Stimulated activated naive CD4-positive, alpha-beta T cell (primary cell): ENCODE measurements around the gene ZNF638.

Experiments used
- DNase-seq, 6 experiments: peaks; one replicate each; lab custom pipeline; 2025; lab: John Stamatoyannopoulos, UW

The ZNF638 gene

DNA sequence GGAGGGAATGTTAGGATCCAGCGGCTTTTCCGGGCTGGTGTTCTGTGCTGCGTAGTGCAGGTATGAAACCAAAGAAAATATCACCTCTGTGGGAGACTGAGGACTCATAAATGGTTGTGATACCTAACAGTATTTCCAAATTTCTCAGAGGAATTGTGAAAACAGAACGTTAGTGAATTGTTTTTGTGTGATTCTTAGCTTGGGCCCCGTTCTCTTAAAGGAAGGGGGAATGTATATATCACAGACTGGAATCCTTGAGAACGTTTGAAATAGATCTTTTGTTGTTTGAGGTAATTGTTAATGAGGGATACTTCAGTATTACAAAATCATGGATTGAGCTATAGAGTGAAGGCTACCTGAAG is 834 bp downstream of the ZNF638 start:
- no peak for DNase-seq

- DNase-seq, result no peak
Measured at GRCh38 chr2:71333619-71334018, 2.0 kb downstream of the ZNF638 start.

DNA sequence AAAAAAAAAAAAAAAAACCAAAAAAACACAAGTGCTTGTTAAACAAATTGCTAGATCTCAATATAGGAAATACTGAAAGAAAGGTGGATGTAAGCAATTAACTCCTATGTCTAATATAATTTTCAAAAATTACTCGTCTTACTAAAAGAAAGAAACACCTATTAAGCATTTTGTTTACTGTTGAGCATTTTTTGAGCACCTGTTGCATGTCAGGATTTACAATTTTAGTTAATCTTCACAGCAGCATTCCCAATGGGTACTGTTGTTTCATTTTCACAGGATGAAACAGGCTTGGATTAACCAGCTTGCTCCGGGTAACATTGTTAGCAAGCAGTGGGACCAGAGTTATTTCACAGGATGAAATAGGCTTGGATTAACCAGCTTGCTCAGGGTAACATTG is 4.8 kb downstream of the ZNF638 start:
- no peak for DNase-seq

GRCh38 chr2:71336802-71337201 is 5.2 kb downstream of the ZNF638 start:
- no peak for DNase-seq

- no peak for DNase-seq
Measured at GRCh38 chr2:71337776-71338175, 6.2 kb downstream of the ZNF638 start.

DNA sequence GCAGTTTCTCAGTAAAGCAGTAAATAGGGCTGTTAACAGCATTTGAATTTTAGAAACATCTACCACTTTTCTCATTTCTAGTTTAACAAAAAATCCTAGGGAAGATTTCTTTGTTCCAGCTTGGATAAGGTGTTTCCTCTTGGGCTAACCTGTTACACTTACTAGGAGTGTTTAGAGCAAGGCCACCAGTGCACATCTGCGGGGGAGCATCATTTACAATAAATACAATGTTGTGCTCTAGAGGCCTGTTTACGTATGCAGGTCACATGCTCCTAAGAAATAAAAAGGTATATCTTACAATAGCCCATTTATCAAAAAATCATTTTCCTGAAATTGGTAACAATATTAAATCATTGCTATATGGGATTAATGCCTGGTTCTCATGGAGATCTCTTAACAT is 8.1 kb downstream of the ZNF638 start:
- no peak for DNase-seq

DNA sequence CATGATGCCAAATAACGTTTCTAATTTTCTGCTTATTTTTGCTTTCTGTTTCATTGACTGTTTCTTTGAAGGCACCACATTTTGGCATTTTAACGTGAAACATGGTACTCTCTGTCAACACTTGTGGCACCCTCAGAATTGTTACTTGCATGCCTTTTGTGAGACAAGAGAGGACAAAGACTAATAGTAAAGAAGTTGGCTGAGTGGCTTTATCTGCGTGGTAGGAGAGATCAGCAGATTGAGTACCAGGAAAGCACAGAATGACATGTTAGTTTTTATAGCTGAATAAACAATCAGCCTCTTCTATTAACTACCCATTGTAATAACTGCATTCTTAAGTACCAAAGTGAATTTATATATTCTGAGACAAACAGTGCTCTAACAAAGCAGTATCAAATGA is 8.6 kb downstream of the ZNF638 start:
- no peak for DNase-seq

GRCh38 chr2:71341645-71342044 is 10.1 kb downstream of the ZNF638 start:
- DNase-seq, result no peak

- no peak for DNase-seq
Measured at GRCh38 chr2:71346065-71346464, 14.5 kb downstream of the ZNF638 start.

DNA sequence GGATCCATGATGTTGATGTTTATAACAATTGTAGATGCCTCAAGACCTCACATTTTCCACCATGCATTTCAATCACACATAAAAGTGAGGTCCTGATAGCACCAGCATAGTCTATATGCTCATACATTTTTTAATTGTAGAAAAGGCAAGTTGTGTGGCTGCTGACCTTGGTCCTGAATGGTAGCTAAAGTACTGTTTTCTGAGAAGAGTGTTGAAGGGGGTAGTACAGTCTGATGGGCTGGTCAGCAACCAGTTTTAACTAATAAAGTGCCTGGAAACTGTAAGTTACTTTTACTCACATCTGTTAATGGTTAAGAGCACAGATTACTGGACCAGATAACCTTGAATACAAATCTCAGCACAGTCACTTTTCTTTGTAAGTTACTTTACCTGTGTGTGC is 15.9 kb downstream of the ZNF638 start:
- peak in 1 of 6 experiments; percentile 19 for DNase-seq

- DNase-seq, result peak in 1 of 6 experiments; percentile 13
Measured at GRCh38 chr2:71348302-71348701, 16.7 kb downstream of the ZNF638 start.

DNA sequence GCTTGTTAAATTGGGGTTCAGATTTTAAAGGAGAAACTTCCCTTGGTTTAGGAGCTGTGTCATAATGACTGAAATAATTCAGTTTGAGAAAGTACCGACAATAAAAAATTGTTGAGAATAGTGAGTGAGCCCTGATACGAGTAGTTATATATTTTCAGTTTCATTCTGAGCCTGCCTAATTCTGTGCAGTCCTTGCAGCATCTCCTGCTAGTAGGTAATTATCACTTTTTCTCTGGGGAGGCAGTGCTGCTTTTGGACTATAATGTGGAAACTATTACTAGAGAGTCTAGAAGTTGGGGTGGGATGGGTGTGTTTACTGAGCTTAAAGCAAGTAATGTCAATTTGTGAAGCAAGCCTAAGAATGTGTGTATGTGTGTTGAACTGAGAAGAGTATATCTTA is 21.7 kb downstream of the ZNF638 start:
- no peak for DNase-seq

- no peak for DNase-seq
Measured at GRCh38 chr2:71358931-71359671, 27.5 kb downstream of the ZNF638 start.

DNA sequence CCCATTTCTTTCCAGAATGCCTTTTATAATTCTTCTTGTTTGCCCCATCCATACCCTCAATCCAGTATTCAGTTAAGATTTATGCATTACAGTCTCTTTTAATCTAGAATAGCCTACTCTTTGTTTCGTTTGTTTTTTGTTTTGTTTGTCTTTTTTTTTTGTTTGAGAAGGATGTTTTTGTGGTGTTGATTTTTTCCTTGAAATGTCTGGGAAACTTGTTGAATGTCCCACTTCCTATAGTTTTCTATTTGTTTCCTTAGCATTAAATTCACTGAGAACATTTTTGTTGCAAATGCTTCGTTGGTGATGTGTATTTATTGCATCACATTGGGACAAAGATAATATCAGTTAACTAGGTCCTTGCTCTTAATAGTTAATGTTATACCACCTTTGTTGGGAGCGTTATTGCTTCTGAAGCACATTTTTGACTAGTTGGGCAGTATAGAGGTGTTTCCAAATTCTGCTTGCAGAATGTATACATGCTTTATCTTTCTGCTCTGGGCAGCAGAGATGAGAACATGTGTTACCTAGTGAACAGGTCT is 28.9 kb downstream of the ZNF638 start:
- DNase-seq, result no peak

DNA sequence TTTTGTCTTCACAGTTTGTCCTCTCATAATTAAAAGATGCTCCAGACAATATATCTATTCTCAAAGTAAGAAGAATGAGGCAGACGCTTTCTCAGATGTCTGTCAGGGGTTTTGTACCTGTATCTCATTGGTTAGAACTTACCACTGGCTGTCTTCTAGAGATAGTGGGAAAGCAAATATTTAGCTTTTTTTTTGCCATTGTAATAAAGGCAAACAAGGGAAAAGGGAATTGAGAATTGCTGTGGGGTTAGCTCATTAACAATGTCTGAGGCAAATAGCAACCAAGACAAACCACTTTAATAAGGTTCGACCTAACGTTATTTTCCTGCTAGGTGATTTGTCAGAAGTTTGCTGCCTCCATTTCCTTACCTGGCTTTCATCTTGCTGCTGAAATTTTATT is 30.0 kb downstream of the ZNF638 start:
- DNase-seq, result no peak

DNA sequence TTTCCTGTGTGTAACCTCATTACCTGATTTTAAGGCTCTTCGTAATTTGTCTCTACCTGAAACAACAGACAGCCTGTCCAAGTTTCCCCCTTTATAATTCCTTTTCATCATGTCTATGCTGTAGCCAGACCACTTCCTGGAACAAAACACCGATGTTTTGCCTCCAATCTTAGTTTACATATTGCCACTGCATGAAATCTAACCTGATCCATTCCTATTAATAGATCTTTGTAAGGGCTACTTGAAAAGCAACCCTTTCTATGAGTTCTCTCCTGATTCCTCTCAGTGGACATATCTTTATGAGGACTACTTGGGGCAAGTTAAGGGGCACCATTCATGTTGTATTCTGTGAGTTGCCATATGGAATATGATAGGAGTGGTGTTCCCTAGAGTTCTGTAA is 30.9 kb downstream of the ZNF638 start:
- no peak for DNase-seq

DNA sequence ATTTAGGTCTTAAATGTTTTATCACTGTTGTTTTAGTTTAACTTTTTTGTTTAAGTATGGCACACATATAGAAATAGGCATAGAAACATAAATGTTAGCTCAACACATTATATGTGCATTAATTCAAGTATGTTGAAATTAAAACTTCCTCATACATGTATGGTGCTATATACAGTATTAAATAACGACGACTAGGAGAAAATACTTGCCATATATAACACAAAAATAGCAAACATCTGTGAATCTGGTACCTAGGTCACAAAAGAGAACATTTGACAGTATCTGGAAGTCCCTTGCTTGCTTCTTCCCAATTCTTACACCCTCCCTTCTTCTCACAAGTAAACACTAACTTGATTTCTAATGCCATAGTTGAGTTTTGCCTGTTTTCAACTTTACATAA is 38.4 kb downstream of the ZNF638 start:
- DNase-seq, result no peak

- DNase-seq, result no peak
Measured at GRCh38 chr2:71372042-71372441, 40.5 kb downstream of the ZNF638 start.

DNA sequence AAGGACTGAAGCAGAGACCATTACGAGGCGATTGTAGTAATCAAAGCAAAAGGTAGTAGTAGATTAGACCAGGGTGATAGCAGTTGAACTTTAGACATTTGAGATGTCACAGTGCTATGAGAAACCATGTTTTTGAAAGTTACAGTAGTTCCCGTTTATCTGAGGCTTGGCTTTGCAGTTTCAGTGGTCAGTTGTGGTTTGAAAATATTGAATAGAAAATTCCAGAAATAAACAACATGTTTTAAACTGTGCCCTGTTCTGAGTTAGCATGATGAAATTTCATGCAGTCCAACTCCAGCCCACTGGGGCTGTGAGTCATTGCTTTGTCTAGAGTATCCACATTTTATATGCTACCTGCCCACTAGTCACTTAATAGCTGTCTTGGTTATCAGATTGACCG is 47.5 kb downstream of the ZNF638 start:
- DNase-seq, result no peak

DNA sequence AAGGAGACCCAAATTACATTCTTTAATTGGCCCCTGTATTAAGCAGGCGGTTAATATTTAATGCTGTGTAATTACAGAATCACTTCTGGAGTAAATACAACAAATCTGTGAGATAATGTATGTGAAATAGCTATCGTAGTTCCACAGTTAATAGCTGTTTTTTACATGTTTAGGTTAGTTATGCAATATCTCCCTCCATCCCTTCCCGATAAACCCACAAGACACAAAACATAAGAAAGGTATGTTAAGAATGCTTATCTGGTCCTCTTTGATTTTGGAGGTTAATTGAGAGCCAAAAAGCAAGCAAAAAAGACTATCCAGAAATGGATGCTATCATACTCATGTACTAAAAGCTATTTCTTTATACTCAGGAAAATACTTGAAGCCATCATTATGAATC is 49.1 kb downstream of the ZNF638 start:
- no peak for DNase-seq

- no peak for DNase-seq
Measured at GRCh38 chr2:71385012-71385411, 53.4 kb downstream of the ZNF638 start.

DNA sequence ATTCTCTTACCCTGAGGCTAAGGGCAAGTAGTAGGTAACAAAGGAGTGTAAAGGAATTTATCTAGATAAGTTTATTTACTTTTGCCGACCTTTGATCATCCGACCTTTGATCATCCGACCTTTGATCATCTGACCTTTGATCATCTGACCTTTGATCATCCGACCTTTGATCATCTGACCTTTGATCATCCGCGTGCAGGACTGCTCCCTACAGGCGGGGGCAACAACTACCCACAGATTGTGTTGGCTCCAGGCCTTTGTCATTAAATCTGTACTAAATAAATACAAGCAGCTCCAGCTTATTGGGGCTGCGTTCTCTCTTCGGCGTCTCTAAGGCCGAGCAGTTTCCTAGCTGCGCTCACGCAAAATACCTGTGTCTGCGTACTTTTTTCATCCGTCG is 56.6 kb downstream of the ZNF638 start:
- DNase-seq, result no peak

- DNase-seq, result no peak
Measured at GRCh38 chr2:71389384-71390072, 57.9 kb downstream of the ZNF638 start.

GRCh38 chr2:71393216-71393615 is 61.6 kb downstream of the ZNF638 start:
- DNase-seq, result no peak
